ENCODE results near the gene ZNF343.
A peak's percentile ranks its signal among the peaks of the same experiment; 100 is the strongest.

Gene ZNF343

DNA sequence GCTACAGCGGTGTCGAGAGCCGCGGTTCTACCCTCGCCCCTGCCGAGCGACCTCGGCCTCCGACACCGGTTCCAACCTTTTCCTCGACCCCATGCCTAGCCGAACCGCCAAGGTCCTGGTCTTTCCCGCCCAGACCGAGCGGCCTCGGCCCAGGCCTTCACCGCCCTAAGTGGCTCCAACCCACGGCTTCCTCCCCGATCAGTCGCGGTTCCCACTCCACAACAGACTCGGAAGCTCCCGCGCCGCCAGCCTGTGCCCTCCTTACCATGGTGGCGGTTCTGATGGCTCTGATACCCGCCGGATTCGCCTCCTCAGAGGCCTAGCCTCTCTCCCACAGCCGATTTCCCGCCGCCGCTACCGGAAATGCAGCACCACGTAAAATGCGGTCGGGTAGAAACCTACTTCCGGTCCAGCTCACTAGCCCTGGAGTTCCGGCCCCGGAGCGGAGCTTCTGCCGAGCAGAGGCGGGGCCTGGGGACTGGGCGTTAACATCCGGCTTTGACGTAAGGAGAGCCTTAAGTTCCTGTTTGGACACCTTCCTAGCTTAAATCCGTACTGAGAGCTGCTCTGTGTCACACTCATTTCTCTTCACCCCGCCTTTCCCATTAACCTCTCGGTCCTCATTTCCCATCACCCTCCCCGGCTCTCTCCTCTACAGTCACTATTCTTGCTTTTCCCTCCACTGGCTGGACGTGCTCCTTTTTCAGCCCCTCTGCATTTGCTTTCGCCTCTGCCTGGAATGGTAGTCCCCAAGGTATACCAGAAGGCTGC, 38.1 kb downstream of the ZNF343 start, which contains the start of gene SNRPB:
Gene SNRPB, minus strand, starts transcription at position 367 of the 771 bp plus-strand sequence. Its CDS starts 99 bp downstream, at position 268.
- H3K27me3 ChIP-seq (ENCODE audit: control insufficient read depth in 1 of 2, insufficient read depth in 2 of 2, low read length in 2 of 2), result no peaks in the 10 kb centered on the region
- H3K4me3 ChIP-seq (ENCODE audit: low read depth in 1 of 2, low read length in 2 of 2), result peak within 1 kb of the TSS; percentile 82 to 91
- H3K27ac ChIP-seq (ENCODE audit: low read depth, low read length), result peak within 1 kb of the TSS; percentile 92
- peaks cover 16 to 21% of the 10 kb centered on the region in 2 donors for H3K4me1 ChIP-seq (ENCODE audit: control insufficient read depth in 1 of 2, insufficient read depth in 2 of 2, low read length in 2 of 2)
- peak within 1 kb of the TSS; percentile 89 to 90 for H3K9ac ChIP-seq (ENCODE audit: low read depth in 1 of 2, low read length in 2 of 2)
- H3K36me3 ChIP-seq (ENCODE audit: control insufficient read depth in 1 of 2, insufficient read depth in 2 of 2, low read length in 2 of 2), result peaks cover 18 to 19% of the 10 kb centered on the region in 2 donors
- no peaks in the 10 kb centered on the region for H3K9me3 ChIP-seq (ENCODE audit: control insufficient read depth in 1 of 2, low read length in 2 of 2)

DNA sequence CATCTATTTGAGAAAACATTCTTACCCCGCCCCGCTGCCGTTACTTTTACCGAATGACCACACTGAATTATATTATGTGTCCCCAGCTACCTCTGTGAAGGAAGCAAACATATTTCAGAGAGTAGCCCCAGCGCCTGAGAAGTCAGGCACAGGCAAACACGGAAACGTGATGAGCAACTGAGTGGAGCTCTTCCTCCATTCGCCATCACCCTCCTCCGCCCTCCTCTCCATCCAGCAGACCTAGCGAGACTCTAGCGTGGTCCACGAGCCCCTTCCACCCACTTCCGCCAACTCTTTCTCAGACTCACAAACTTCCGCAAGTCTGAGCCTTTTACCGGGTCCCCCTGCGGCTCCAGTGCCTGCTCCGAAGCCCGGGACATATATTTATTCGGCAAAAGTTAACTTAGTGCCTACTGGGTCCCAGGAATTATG, 38.7 kb downstream of the ZNF343 start:
- Histone ChIP-seq H3K27ac (ENCODE audit: low read depth, low read length) (peak overlapping the region; percentile 87), H3K27me3 (ENCODE audit: control insufficient read depth in 1 of 2, insufficient read depth in 2 of 2, low read length in 2 of 2) (no peaks in the 10 kb centered on the region)

DNA sequence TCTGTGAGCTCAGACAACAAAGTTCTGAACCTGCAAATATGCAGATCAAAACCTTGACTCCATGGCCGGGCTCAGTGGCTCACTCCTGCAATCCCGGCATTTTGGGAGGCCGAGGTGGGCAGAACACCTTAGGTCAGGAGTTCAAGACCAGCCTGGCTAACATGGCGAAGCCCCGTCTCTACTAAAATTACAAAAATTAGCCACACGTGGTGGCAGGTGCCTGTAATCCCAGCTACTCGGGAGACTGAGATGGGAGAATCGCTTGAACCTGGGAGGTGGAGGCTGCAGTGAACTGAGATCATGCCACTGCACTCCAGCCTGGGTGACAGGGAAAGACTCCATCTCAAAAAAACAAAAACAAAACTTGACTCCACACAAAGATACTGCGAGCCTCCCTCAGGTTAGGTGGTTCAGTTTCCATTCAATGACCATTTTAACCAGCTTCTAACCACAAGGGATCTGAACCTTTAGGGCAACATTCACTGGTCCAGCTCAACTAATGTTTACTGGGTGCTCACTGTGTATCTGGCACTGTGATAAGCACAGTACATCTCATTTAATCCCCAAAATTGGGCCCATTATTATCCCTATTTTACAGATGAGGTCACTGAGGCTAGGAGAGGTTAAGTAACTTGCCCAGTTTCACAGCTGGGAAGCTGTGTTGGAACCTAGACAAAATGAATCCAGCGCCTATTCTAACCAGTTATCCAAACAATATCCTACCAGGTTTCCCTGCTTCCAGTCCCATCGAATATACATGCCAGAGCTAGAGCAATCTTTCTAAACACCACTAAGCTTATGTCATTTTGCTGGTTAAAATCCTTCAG, 39.9 kb downstream of the ZNF343 start:
- Histone ChIP-seq H3K4me1 (ENCODE audit: control insufficient read depth in 1 of 2, insufficient read depth in 2 of 2, low read length in 2 of 2) (peaks cover 16 to 21% of the 10 kb centered on the region in 2 donors), H3K9me3 (ENCODE audit: control insufficient read depth in 1 of 2, low read length in 2 of 2) (no peaks in the 10 kb centered on the region), H3K9ac (ENCODE audit: low read depth in 1 of 2, low read length in 2 of 2) (peak overlapping the region; percentile 44 to 89), H3K36me3 (ENCODE audit: control insufficient read depth in 1 of 2, insufficient read depth in 2 of 2, low read length in 2 of 2) (peaks cover 34 to 37% of the 10 kb centered on the region in 2 donors), H3K4me3 (ENCODE audit: low read depth in 1 of 2, low read length in 2 of 2) (peak overlapping the region; percentile 24 to 82), H3K27me3 (ENCODE audit: control insufficient read depth in 1 of 2, insufficient read depth in 2 of 2, low read length in 2 of 2) (no peaks in the 10 kb centered on the region), H3K27ac (ENCODE audit: low read depth, low read length) (no peak overlapping the region)

More for the DNA sequence above, 38.7 kb downstream of the ZNF343 start:
- peak overlapping the region; percentile 89 to 90 for H3K9ac ChIP-seq (ENCODE audit: low read depth in 1 of 2, low read length in 2 of 2)
- no peaks in the 10 kb centered on the region for H3K9me3 ChIP-seq (ENCODE audit: control insufficient read depth in 1 of 2, low read length in 2 of 2)
- H3K4me3 ChIP-seq (ENCODE audit: low read depth in 1 of 2, low read length in 2 of 2), result peak overlapping the region; percentile 82 to 91
- H3K36me3 ChIP-seq (ENCODE audit: control insufficient read depth in 1 of 2, insufficient read depth in 2 of 2, low read length in 2 of 2), result peaks cover 24 to 25% of the 10 kb centered on the region in 2 donors
- peaks cover 16 to 21% of the 10 kb centered on the region in 2 donors for H3K4me1 ChIP-seq (ENCODE audit: control insufficient read depth in 1 of 2, insufficient read depth in 2 of 2, low read length in 2 of 2)

DNA sequence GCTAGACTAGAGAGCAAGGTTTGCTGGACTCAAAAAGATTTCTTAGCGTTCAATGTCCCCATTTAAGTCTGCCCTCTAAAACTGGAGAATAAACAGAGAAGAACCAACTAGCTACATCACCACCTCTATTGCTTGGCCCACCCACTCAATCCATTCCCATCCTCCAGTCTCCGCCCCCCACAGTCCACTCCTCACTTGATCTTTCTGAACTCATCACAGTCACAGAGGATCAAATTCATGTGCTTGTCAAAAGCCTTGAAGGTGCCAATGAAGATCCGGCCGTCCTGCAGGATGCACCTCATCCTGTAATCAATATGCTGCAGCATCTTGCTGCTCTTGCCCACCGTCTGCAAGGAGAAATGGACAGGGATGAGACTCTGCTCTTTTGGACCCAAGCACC, 41.3 kb downstream of the ZNF343 start:
- H3K9ac ChIP-seq (ENCODE audit: low read depth in 1 of 2, low read length in 2 of 2), result no peak overlapping the region
- H3K9me3 ChIP-seq (ENCODE audit: control insufficient read depth in 1 of 2, low read length in 2 of 2), result no peaks in the 10 kb centered on the region
- H3K4me1 ChIP-seq (ENCODE audit: control insufficient read depth in 1 of 2, insufficient read depth in 2 of 2, low read length in 2 of 2), result peaks cover 16 to 21% of the 10 kb centered on the region in 2 donors
- no peak overlapping the region for H3K4me3 ChIP-seq (ENCODE audit: low read depth in 1 of 2, low read length in 2 of 2)
- no peaks in the 10 kb centered on the region for H3K27me3 ChIP-seq (ENCODE audit: control insufficient read depth in 1 of 2, insufficient read depth in 2 of 2, low read length in 2 of 2)
- no peak overlapping the region for H3K27ac ChIP-seq (ENCODE audit: low read depth, low read length)
- peaks cover 48 to 51% of the 10 kb centered on the region in 2 donors for H3K36me3 ChIP-seq (ENCODE audit: control insufficient read depth in 1 of 2, insufficient read depth in 2 of 2, low read length in 2 of 2)

DNA sequence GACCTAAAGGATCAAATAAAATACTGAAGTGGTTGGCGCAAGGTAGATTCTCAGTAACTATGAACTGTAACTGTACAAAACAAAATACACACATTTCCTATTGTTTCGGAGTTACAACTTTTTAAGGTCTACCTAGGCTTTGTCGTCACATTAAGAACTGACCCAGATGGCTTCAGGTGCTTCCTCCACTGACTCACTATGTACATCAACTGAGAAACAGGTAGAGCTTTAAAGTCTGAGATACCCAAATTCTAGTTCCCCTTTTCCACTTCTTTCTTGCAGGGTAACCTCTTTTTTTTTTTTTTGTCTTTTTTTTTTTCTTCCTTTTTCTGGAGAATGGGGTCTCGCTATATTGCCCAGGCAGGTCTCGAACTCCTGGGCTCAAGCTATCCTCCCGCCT, 43.6 kb downstream of the ZNF343 start:
- Histone ChIP-seq H3K4me1 (ENCODE audit: control insufficient read depth in 1 of 2, insufficient read depth in 2 of 2, low read length in 2 of 2) (peaks cover 16 to 21% of the 10 kb centered on the region in 2 donors), H3K9ac (ENCODE audit: low read depth in 1 of 2, low read length in 2 of 2) (no peak overlapping the region), H3K9me3 (ENCODE audit: control insufficient read depth in 1 of 2, low read length in 2 of 2) (no peaks in the 10 kb centered on the region), H3K36me3 (ENCODE audit: control insufficient read depth in 1 of 2, insufficient read depth in 2 of 2, low read length in 2 of 2) (peaks cover 68 to 74% of the 10 kb centered on the region in 2 donors), H3K27me3 (ENCODE audit: control insufficient read depth in 1 of 2, insufficient read depth in 2 of 2, low read length in 2 of 2) (no peaks in the 10 kb centered on the region), H3K4me3 (ENCODE audit: low read depth in 1 of 2, low read length in 2 of 2) (no peak overlapping the region), H3K27ac (ENCODE audit: low read depth, low read length) (no peak overlapping the region)

DNA sequence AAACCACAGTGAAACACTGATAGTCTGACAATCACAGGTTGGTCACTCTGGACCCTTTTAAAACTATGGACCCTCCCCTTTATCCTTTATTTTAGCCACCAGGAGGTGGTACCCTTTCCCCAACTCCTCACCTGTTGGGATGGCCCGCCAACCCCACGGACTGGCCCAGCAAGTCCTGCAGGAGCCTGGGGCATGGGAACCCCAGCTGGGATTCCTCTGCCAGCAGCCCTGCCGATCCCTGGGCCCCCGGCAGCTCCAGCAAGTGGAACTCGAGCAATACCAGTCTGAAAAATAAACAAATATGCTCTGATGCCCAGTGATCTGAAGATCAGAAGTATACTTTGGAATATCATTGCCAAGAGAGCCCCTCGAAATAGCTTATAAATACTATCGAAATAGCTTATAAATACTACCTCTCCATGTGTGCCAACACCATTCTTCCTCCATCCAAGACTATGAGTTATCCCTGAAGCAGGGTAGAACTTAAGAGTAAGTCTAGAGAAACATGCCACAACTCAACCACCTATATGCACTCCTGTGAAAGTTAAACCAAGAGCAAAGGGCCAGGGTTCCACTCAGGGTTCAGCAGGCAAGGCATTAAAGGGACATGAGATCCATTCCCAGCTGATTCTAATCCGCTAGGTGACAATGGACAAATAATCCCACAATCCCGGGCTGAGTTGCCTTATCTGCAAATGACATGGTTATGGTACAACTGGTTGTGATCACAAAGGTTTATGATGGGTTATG, 44.9 kb downstream of the ZNF343 start:
- H3K36me3 ChIP-seq (ENCODE audit: control insufficient read depth in 1 of 2, insufficient read depth in 2 of 2, low read length in 2 of 2), result peaks cover 68 to 86% of the 10 kb centered on the region in 2 donors
- no peaks in the 10 kb centered on the region for H3K9me3 ChIP-seq (ENCODE audit: control insufficient read depth in 1 of 2, low read length in 2 of 2)

DNA sequence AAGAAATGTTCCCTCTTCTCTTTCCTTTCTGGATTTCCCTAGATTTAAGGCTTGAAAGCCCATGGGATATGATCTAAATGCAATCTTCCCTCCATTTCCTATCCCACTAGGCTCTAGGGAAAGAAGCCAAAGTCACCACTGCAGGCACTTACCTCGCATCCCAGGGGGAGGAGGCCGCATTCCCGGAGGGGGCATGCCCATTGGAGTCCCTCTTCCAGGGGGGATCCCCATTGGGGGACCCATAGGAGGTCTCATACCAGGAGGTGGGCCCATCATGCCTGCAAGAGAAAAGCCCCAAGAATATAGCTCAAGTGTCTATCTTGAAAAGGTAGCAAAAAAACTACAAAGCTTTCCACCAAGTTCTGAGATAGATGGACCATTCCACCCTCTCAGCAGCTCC, 46.2 kb downstream of the ZNF343 start:
- Histone ChIP-seq H3K27me3 (ENCODE audit: control insufficient read depth in 1 of 2, insufficient read depth in 2 of 2, low read length in 2 of 2) (no peaks in the 10 kb centered on the region), H3K4me3 (ENCODE audit: low read depth in 1 of 2, low read length in 2 of 2) (no peak overlapping the region), H3K36me3 (ENCODE audit: control insufficient read depth in 1 of 2, insufficient read depth in 2 of 2, low read length in 2 of 2) (peaks cover 66 to 84% of the 10 kb centered on the region in 2 donors), H3K9me3 (ENCODE audit: control insufficient read depth in 1 of 2, low read length in 2 of 2) (no peaks in the 10 kb centered on the region), H3K9ac (ENCODE audit: low read depth in 1 of 2, low read length in 2 of 2) (no peak overlapping the region), H3K27ac (ENCODE audit: low read depth, low read length) (no peak overlapping the region), H3K4me1 (ENCODE audit: control insufficient read depth in 1 of 2, insufficient read depth in 2 of 2, low read length in 2 of 2) (peaks cover 0 to 2% of the 10 kb centered on the region in 2 donors)

More for the DNA sequence above, 44.9 kb downstream of the ZNF343 start:
- Histone ChIP-seq H3K27me3 (ENCODE audit: control insufficient read depth in 1 of 2, insufficient read depth in 2 of 2, low read length in 2 of 2) (no peaks in the 10 kb centered on the region), H3K27ac (ENCODE audit: low read depth, low read length) (no peak overlapping the region), H3K9ac (ENCODE audit: low read depth in 1 of 2, low read length in 2 of 2) (no peak overlapping the region), H3K4me3 (ENCODE audit: low read depth in 1 of 2, low read length in 2 of 2) (no peak overlapping the region), H3K4me1 (ENCODE audit: control insufficient read depth in 1 of 2, insufficient read depth in 2 of 2, low read length in 2 of 2) (peaks cover 5 to 15% of the 10 kb centered on the region in 2 donors)

DNA sequence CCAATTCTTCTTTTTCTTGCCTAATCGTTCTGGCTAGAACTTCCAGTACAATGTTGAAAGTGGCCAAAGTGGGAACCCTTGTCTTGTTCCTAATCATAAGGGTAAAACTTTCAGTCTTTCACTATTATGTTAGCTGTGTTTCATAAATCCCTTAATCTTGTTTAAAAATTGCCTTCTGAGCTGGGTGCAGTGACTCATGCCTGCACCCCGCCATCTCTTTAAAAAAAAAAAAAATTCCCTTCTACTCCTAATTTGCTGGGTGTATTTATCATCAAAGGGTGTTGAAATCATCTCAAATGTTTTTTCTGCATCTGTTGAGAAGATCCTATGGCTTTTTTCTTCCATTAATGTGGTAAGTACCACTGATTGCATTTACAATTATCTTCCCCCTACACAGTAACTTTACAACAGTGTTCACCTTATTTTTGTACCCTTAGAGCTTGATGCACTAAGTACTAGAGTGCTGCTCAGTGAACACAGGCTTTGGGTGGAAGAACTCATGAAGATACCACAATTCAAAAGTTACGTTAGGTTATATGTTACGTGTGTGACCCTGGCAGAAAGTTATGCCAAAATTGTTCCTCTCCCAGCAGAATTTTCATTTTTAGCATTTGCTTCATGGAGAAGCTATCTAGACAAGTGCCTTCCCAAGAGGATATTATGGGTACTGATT, 47.8 kb downstream of the ZNF343 start:
- Histone ChIP-seq H3K36me3 (ENCODE audit: control insufficient read depth in 1 of 2, insufficient read depth in 2 of 2, low read length in 2 of 2) (peaks cover 53 to 70% of the 10 kb centered on the region in 2 donors), H3K4me3 (ENCODE audit: low read depth in 1 of 2, low read length in 2 of 2) (no peak overlapping the region), H3K27me3 (ENCODE audit: control insufficient read depth in 1 of 2, insufficient read depth in 2 of 2, low read length in 2 of 2) (no peaks in the 10 kb centered on the region), H3K4me1 (ENCODE audit: control insufficient read depth in 1 of 2, insufficient read depth in 2 of 2, low read length in 2 of 2) (no peaks in the 10 kb centered on the region), H3K9ac (ENCODE audit: low read depth in 1 of 2, low read length in 2 of 2) (no peak overlapping the region), H3K9me3 (ENCODE audit: control insufficient read depth in 1 of 2, low read length in 2 of 2) (no peaks in the 10 kb centered on the region), H3K27ac (ENCODE audit: low read depth, low read length) (no peak overlapping the region)

DNA sequence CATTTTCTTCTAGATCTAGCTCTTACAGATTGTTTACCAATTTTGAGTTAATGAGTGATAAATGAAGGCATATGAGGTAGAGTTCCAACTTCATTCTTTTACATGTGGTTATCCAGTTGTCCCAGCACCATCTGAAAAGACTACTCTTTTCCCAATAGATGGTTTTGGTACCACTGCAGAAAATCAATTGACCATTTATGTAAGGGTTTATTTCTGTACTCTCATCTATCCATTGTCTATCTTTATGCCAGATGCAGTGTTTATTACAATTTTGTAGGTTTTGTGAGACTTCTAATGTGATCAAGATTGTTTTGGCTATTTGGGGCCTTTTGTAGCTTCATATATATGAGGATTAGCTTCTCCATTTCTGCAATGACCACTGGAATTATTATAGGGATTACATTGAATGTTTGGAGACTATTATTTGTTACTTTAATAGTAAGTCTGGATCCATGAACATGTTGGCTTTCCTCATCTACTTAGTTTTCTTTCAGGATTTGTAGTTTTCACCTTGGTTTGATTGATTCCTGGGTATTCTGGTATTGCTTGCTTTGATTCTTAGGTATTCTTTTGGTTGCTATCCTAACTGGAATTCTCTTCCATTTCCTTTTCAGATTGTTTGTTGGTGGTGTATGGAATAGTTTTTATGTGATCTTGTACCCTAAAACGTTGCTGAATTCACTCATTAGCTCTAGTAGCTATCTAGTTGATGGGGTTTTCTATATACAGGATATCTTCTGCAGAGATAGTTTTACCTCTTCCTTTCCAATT, 48.5 kb downstream of the ZNF343 start:
- Histone ChIP-seq H3K4me3 (ENCODE audit: low read depth in 1 of 2, low read length in 2 of 2) (no peak overlapping the region), H3K4me1 (ENCODE audit: control insufficient read depth in 1 of 2, insufficient read depth in 2 of 2, low read length in 2 of 2) (no peaks in the 10 kb centered on the region), H3K27me3 (ENCODE audit: control insufficient read depth in 1 of 2, insufficient read depth in 2 of 2, low read length in 2 of 2) (no peaks in the 10 kb centered on the region), H3K9me3 (ENCODE audit: control insufficient read depth in 1 of 2, low read length in 2 of 2) (no peaks in the 10 kb centered on the region), H3K36me3 (ENCODE audit: control insufficient read depth in 1 of 2, insufficient read depth in 2 of 2, low read length in 2 of 2) (peaks cover 46 to 63% of the 10 kb centered on the region in 2 donors), H3K9ac (ENCODE audit: low read depth in 1 of 2, low read length in 2 of 2) (no peak overlapping the region), H3K27ac (ENCODE audit: low read depth, low read length) (no peak overlapping the region)
